IMR-90 (cell line): Measurements from ENCODE around the gene PNMA8B. TPM values are rescaled to one million over a fixed set of nuclear protein-coding genes. Genes with fewer than 3 reads are reported as not detected.

Experiments
- ATAC-seq: fragments of 200-7000 bp; cut with Tn5 transposase; 2 replicates; pipeline ENCODE4 v1.9.1; 2020; ENCODE audit warnings: low read depth, mild to moderate bottlenecking, moderate library complexity
- BruUV-seq: library from RNA; stranded (reverse); fragments of 400-500 nt; replicated peaks from 2 replicates; lab custom pipeline; 2021; lab: Mats Ljungman, UMichigan
- CTCF ChIA-PET: fragments of 300-600 bp; formaldehyde crosslinking; extraction: SDS; loops from one replicate; lab custom pipeline; 2021; ENCODE audit warnings: antibody characterized with exemption; lab: Yijun Ruan, JAX
- POLR2A ChIA-PET: fragments of 300-600 bp; sonication (Branson Sonifier 250); formaldehyde crosslinking; loops from one replicate; lab custom pipeline; 2022; ENCODE audit warnings: antibody characterized with exemption; ENCODE audit not compliant: unreplicated experiment; lab: Charles Lee
- DNase-seq: peaks from one replicate; pipeline ENCODE4 v3.0.0; 2013
- H2AFZ ChIP-seq: replicated peaks from 2 replicates; pipeline ENCODE3; 2013; ENCODE audit warnings: low read length, mild to moderate bottlenecking; ENCODE audit not compliant: poor library complexity
- H2AK5ac ChIP-seq: 2 replicates; pipeline ENCODE4 v1.6.1; 2013; ENCODE audit warnings: low read depth, low read length, inconsistent platforms
- H2AK9ac ChIP-seq: replicated peaks from 2 replicates; pipeline ENCODE3; 2013; ENCODE audit warnings: mild to moderate bottlenecking, low read depth, low read length, moderate library complexity; ENCODE audit not compliant: poor library complexity
- H2BK120ac ChIP-seq: 2 replicates; pipeline ENCODE4 v1.6.1; 2013; ENCODE audit warnings: low read depth, low read length, inconsistent platforms
- H2BK15ac ChIP-seq: 3 replicates; pipeline ENCODE4 v1.6.1; 2013; ENCODE audit warnings: low read depth, low read length, inconsistent platforms
- H2BK20ac ChIP-seq: 2 replicates; pipeline ENCODE4 v1.6.1; 2013; ENCODE audit warnings: low read depth, mild to moderate bottlenecking, inconsistent platforms, low read length, moderate library complexity
- H2BK5ac ChIP-seq: 2 replicates; pipeline ENCODE4 v1.6.1; 2013; ENCODE audit warnings: mild to moderate bottlenecking, low read depth, low read length, inconsistent platforms; ENCODE audit not compliant: poor library complexity, severe bottlenecking
- H3K14ac ChIP-seq: replicated peaks from 2 replicates; pipeline ENCODE4 v1.6.1; 2013; ENCODE audit warnings: low read depth, low read length, inconsistent platforms
- H3K18ac ChIP-seq: 2 replicates; pipeline ENCODE4 v1.6.1; 2013; ENCODE audit warnings: low read depth, low read length, control low read depth
- H3K23ac ChIP-seq: 2 replicates; pipeline ENCODE4 v1.6.1; 2013; ENCODE audit warnings: low read depth, low read length, inconsistent platforms
- H3K27ac ChIP-seq: 2 replicates; pipeline ENCODE4 v1.5.1; 2013; ENCODE audit warnings: mild to moderate bottlenecking, control low read depth, low read length; ENCODE audit not compliant: insufficient read depth
- H3K27me3 ChIP-seq: 2 replicates; pipeline ENCODE4 v1.6.1; 2013; ENCODE audit warnings: low read length; ENCODE audit not compliant: control insufficient read depth, insufficient read depth
- H3K36me3 ChIP-seq: 2 replicates; pipeline ENCODE4 v1.6.1; 2013; ENCODE audit warnings: low read length, mixed read lengths; ENCODE audit not compliant: control insufficient read depth, insufficient read depth
- H3K4ac ChIP-seq: 2 replicates; pipeline ENCODE4 v1.6.1; 2013; ENCODE audit warnings: low read depth, low read length, inconsistent platforms
- H3K4me1 ChIP-seq: 2 replicates; pipeline ENCODE4 v1.6.1; 2013; ENCODE audit warnings: low read length, mixed read lengths; ENCODE audit not compliant: control insufficient read depth, insufficient read depth
- H3K4me2 ChIP-seq: 2 replicates; pipeline ENCODE4 v1.6.1; 2013; ENCODE audit warnings: low read depth, mild to moderate bottlenecking, control low read depth, low read length, moderate library complexity
- H3K4me3 ChIP-seq: 2 replicates; pipeline ENCODE4 v1.5.1; 2013; ENCODE audit warnings: low read depth, mild to moderate bottlenecking, control low read depth, low read length, moderate library complexity; ENCODE audit not compliant: insufficient read depth
- H3K56ac ChIP-seq: 2 replicates; pipeline ENCODE4 v1.6.1; 2013; ENCODE audit warnings: low read length, inconsistent platforms; ENCODE audit not compliant: insufficient read depth; ENCODE audit errors: extremely low read depth
- H3K79me1 ChIP-seq, 2 experiments: 2 replicates each; pipeline ENCODE4 v1.6.1; 2013; ENCODE audit warnings: low read length in 2 of 2, inconsistent platforms in 1 of 2, low read depth in 1 of 2
- H3K9ac ChIP-seq: 2 replicates; pipeline ENCODE4 v1.6.1; 2013; ENCODE audit warnings: low read depth, low read length, control low read depth
- H3K9me1 ChIP-seq: 2 replicates; pipeline ENCODE4 v1.6.1; 2013; ENCODE audit warnings: low read length, inconsistent platforms; ENCODE audit not compliant: insufficient read depth
- H3K9me3 ChIP-seq: 2 replicates; pipeline ENCODE4 v1.6.1; 2013; ENCODE audit warnings: low read length; ENCODE audit not compliant: control insufficient read depth, insufficient read depth
- H4K20me1 ChIP-seq: 2 replicates; pipeline ENCODE4 v1.6.1; 2013; ENCODE audit warnings: low read length, inconsistent platforms; ENCODE audit not compliant: insufficient read depth
- H4K5ac ChIP-seq: 2 replicates; pipeline ENCODE4 v1.6.1; 2013; ENCODE audit warnings: mild to moderate bottlenecking, low read depth, low read length, control low read depth
- H4K8ac ChIP-seq, 2 experiments: 2 replicates each; pipeline ENCODE4 v1.6.1; 2013; ENCODE audit warnings: low read depth in 2 of 2, low read length in 2 of 2, control low read depth in 1 of 2, inconsistent platforms in 1 of 2
- H4K91ac ChIP-seq: 2 replicates; pipeline ENCODE4 v1.6.1; 2013; ENCODE audit warnings: low read depth, low read length, inconsistent platforms; ENCODE audit not compliant: insufficient read depth
- CHD1 ChIP-seq: IDR thresholded peaks from 2 replicates; pipeline ENCODE4 v1.6.1; 2012; ENCODE audit warnings: low read depth, low read length, improper control_type of control experiment
- ELK1 ChIP-seq: fragments of 150-350 bp; IDR thresholded peaks from 2 replicates; pipeline ENCODE4 v1.6.1; 2016; ENCODE audit warnings: low read depth, mild to moderate bottlenecking, low read length, moderate library complexity, borderline replicate concordance
- MAZ ChIP-seq: IDR thresholded peaks from 2 replicates; pipeline ENCODE4 v1.6.1; 2012; ENCODE audit warnings: low read depth, mild to moderate bottlenecking, low read length, improper control_type of control experiment, moderate library complexity, borderline replicate concordance
- MXI1 ChIP-seq: IDR thresholded peaks from 2 replicates; pipeline ENCODE4 v1.6.1; 2012; ENCODE audit warnings: low read depth, mild to moderate bottlenecking, low read length, moderate library complexity, borderline replicate concordance
- POLR2A ChIP-seq: IDR thresholded peaks from 2 replicates; pipeline ENCODE4 v1.6.1; 2012; ENCODE audit warnings: mild to moderate bottlenecking, low read depth, low read length
- RAD21 ChIP-seq: IDR thresholded peaks from 2 replicates; pipeline ENCODE4 v1.6.1; 2012; ENCODE audit warnings: low read length, improper control_type of control experiment
- RFX5 ChIP-seq: IDR thresholded peaks from 2 replicates; pipeline ENCODE4 v1.8.0; 2012; ENCODE audit warnings: low read depth, mild to moderate bottlenecking, low read length, moderate library complexity
- SMC3 ChIP-seq: fragments of 150-350 bp; IDR thresholded peaks from 2 replicates; pipeline ENCODE4 v1.6.1; 2016; ENCODE audit warnings: low read depth, mild to moderate bottlenecking, antibody characterized with exemption, low read length, moderate library complexity
- WGBS, 2 experiments: methylation state at CpG; one replicate each; pipeline versions ENCODE4 v1.1.5 to v1.1.7; 2013; ENCODE audit warnings: missing lambda C conversion rate in 2 of 2; ENCODE audit not compliant: insufficient read length in 1 of 2; ENCODE audit errors: extremely low coverage in 2 of 2; 5-methylcytosine and 5-hydroxymethylcytosine counted together
- dilution Hi-C: fragments of 300-500 bp; cut with HindIII; formaldehyde crosslinking; loops from one replicate; pipeline ENCODE4 v1.14.3; 2018; ENCODE audit warnings: low sequenced_read_pairs; ENCODE audit not compliant: unreplicated experiment
- in situ Hi-C: fragments of 300-500 bp; cut with MboI; formaldehyde crosslinking; loops from 3 replicates; pipeline ENCODE4 v1.14.3; 2019; ENCODE audit warnings: low sequenced_read_pairs, inconsistent platforms, mixed read lengths
- intact Hi-C: fragments of 100-400 bp; cut with micrococcal nuclease; formaldehyde crosslinking; loops from 2 replicates; pipeline ENCODE4 v1.10.0; 2022
- polyA plus RNA-seq, 3 experiments: library from polyadenylated mRNA; depleted of rRNA; stranded (reverse); fragments of >200 nt; gene quantifications; 2 replicates each; pipeline ENCODE4 v1.2.3, GENCODE V29; 2012; ENCODE audit warnings: low replicate concordance in 1 of 3
- total RNA-seq: library from RNA; depleted of rRNA; stranded (reverse); fragments of >200 nt; gene quantifications from 2 replicates; pipeline ENCODE4 v1.2.3, GENCODE V29; 2012

Gene PNMA8B
- total and polyA plus RNA-seq, 2 of the 4 experiments (the other 2 are of a cell fraction): 0.12 to 0.18 TPM

- H2AFZ ChIP-seq: no peak overlapping the region
Measured at GRCh38 chr19:46450737-46451136, 44.9 kb downstream of the PNMA8B start.

More at GRCh38 chr19:46450737-46451136, 44.9 kb downstream of the PNMA8B start:
- no peak for TF ChIP-seq CHD1
- no peak for TF ChIP-seq POLR2A
- no peak for TF ChIP-seq RAD21
- no peak for TF ChIP-seq SMC3
- TF ChIP-seq ELK1: no peak
- no peak for TF ChIP-seq RFX5
- no peak for TF ChIP-seq MAZ
- TF ChIP-seq MXI1: no peak
- Histone ChIP-seq H4K8ac (no peak overlapping the region), H2BK20ac (no peak overlapping the region), H3K4ac (no peak overlapping the region), H3K9me3 (peaks cover 6% of the 10 kb centered on the region), H2AK9ac (no peak overlapping the region), H4K91ac (no peak overlapping the region), H2BK120ac (no peak overlapping the region), H3K36me3 (no peaks in the 10 kb centered on the region), H3K4me1 (no peaks in the 10 kb centered on the region), H3K27ac (no peak overlapping the region), H3K9ac (no peak overlapping the region), H3K18ac (no peak overlapping the region), H2AK5ac (no peak overlapping the region), H4K20me1 (no peaks in the 10 kb centered on the region), H3K4me2 (no peak overlapping the region), H2BK5ac (no peak overlapping the region), H3K4me3 (no peak overlapping the region), H3K79me1 (no peaks in the 10 kb centered on the region), H4K5ac (no peak overlapping the region), H3K56ac (no peak overlapping the region), H3K9me1 (no peaks in the 10 kb centered on the region), H2BK15ac (no peak overlapping the region), H3K14ac (no peak overlapping the region), H3K27me3 (peaks cover 18% of the 10 kb centered on the region), H3K23ac (no peak overlapping the region)
- in situ Hi-C loops (no loop called here), dilution Hi-C loops (no loop called here), intact Hi-C loops (no loop called here)
- no peak for DNase-seq
- no CpG with 5 or more reads among the region's 5 CpGs for WGBS, 2 experiments
- ChIA-PET POLR2A (no interaction called here), CTCF (no interaction called here)
- no TSS peak for BruUV-seq
- ATAC-seq: no peak
